K562 (cell line): ENCODE data around the gene NMRAL1. TPM values are rescaled to one million over a fixed set of nuclear protein-coding genes. Genes with fewer than 3 reads are reported as not detected.
A peak's percentile ranks its signal among the peaks of the same experiment; 100 is the strongest.

Source experiments
- ARID4B ChIP-seq: sonication (generic); formaldehyde crosslinking; IDR thresholded peaks from 2 replicates; pipeline ENCODE4 v1.8.0; 2022; ENCODE audit warnings: mild to moderate bottlenecking, missing genetic modification reagents
- FOXM1 ChIP-seq, 2 experiments: fragments of 450-650 bp in 1 of 2; sonication (generic) in 1 of 2; formaldehyde crosslinking in 1 of 2; IDR thresholded peaks; 2 replicates each; pipeline versions ENCODE4 v1.6.1 to v1.9.0; 2017 to 2022; ENCODE audit warnings: low read depth in 2 of 2, mild to moderate bottlenecking in 2 of 2, missing genetic modification reagents in 1 of 2, moderate library complexity in 1 of 2
- NONO ChIP-seq, 2 experiments: fragments of 200-400 bp in 1 of 2; fragments of 450-650 bp in 1 of 2; formaldehyde crosslinking in 1 of 2; IDR thresholded peaks; 2 replicates each; pipeline ENCODE4 v1.6.1; 2017; ENCODE audit warnings: low read depth in 2 of 2, mild to moderate bottlenecking in 2 of 2, moderate library complexity in 2 of 2, low read length in 1 of 2
- PHB ChIP-seq: fragments of 250-450 bp; sonication (Bioruptor Pico); IDR thresholded peaks from 2 replicates; pipeline ENCODE4 v1.5.0; 2021
- RB1 ChIP-seq: fragments of 450-650 bp; IDR thresholded peaks from 2 replicates; pipeline ENCODE4 v1.6.1; 2017; ENCODE audit warnings: low read depth, mild to moderate bottlenecking
- REST ChIP-seq, 2 experiments: fragments of 450-650 bp; formaldehyde crosslinking in 1 of 2; IDR thresholded peaks; 2 replicates each; pipeline versions ENCODE4 v1.4.0 to v1.6.1; 2014 to 2020; ENCODE audit warnings: mild to moderate bottlenecking in 2 of 2, borderline replicate concordance in 1 of 2, low read depth in 1 of 2
- SAFB ChIP-seq: fragments of 200-400 bp; formaldehyde crosslinking; IDR thresholded peaks from 2 replicates; pipeline ENCODE4 v1.6.1; 2017; ENCODE audit warnings: low read depth, low read length, borderline replicate concordance
- SRSF7 ChIP-seq: fragments of 200-400 bp; formaldehyde crosslinking; optimal IDR thresholded peaks from 2 replicates; pipeline ENCODE3; 2017; ENCODE audit warnings: mild to moderate bottlenecking, low read depth, low read length
- STAG1 ChIP-seq: sonication (generic); formaldehyde crosslinking; IDR thresholded peaks from 2 replicates; pipeline ENCODE4 v1.5.0; 2020; ENCODE audit warnings: missing genetic modification reagents, borderline replicate concordance
- TFAP4 ChIP-seq: sonication (generic); formaldehyde crosslinking; IDR thresholded peaks from 2 replicates; pipeline ENCODE4 v1.8.0; 2022; ENCODE audit warnings: missing genetic modification reagents, mild to moderate bottlenecking, moderate library complexity, borderline replicate concordance
- ZNF212 ChIP-seq: fragments of 450-650 bp; formaldehyde crosslinking; IDR thresholded peaks from 2 replicates; pipeline ENCODE4 v1.4.0; 2020; ENCODE audit warnings: mild to moderate bottlenecking
- ZNF583 ChIP-seq: fragments of 250-450 bp; sonication (Bioruptor Pico); IDR thresholded peaks from 2 replicates; pipeline ENCODE4 v1.4.0; 2020
- polyA plus RNA-seq, 8 experiments: library from polyadenylated mRNA; depleted of rRNA in 4 of 8; stranded (reverse) in 5 of 8; unstranded in 3 of 8; fragments of >200 nt; fragmentation: Nextera tagmentation in 2 of 8; fragmentation: Illumina TruSeq in 1 of 8; extraction: Ambion mirVana in 2 of 8; extraction: Trizol in 1 of 8; gene quantifications; 2 replicates each; pipeline versions ENCODE4 v1.2.1 to v1.2.3, GENCODE V29; 2011 to 2014; ENCODE audit warnings: inconsistent platforms in 1 of 8, missing spikeins in 1 of 8
- total RNA-seq, 7 experiments: library from RNA; depleted of rRNA in 6 of 7; stranded (reverse); fragments of >200 nt in 6 of 7; fragmentation: Illumina TruSeq in 2 of 7; extraction: Trizol in 2 of 7; gene quantifications; 2 replicates each; pipeline versions ENCODE4 v1.2.1 to v1.2.3, GENCODE V29; 2011 to 2021; ENCODE audit warnings: low replicate concordance in 1 of 7

The NMRAL1 gene
- total and polyA plus RNA-seq, 9 of the 15 experiments (the other 6 are each of a cell fraction or from before 2014, with no cell fraction given): 6.3 to 116 (median 63.2) TPM

DNA sequence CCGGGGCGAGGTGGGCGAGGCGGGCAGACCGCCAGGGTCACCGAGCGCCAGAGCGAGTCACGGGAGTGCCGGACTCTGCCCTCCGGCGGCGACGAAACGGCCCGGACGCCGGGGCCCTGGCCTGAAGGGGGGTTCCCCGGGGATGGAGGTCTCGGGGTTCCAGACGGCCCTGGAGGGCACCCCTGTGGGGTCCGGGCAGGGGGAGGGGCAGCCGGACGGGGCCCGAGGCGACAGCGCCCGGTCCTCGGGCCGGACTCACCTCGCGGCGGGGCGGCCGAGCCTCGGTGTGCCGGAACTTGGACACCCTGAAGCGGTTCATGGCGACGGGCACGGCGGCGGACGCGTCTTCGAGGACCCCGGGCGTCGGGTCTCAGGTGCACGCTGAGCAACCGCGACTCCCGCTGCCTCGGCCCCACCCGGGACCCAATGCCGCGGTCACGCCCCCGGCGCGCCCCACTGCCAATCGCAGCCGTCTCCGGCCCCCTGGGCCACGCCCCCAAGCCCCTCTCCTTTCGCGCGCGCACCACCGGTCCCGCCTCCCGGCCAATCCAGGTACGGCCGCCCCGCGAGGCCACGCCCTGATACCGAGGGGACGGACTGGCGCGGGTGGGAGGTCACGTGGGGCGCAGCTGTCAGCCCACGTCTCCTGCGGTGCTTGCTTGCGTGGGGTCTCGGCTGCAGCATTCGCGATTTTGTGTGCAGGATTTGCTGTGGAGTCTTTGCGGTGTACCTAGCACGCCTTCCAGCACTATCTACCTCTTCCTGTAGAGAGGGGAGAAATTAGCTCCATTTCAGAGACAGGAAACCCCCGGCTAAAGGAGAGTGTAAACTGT lies 58.0 kb downstream of the NMRAL1 start, which contains the start of gene CORO7 (continued):
- TF ChIP-seq SRSF7 (no peak), ZNF583 (CRISPR knock-in tag) (no peak), FOXM1 (IDR thresholded peaks at IDR 0.05; ENCODE audit: low read depth) (no peak), FOXM1 (CRISPR knock-in tag; IDR thresholded peaks at IDR 0.05; ENCODE audit: low read depth) (0 out of 2 replicates have a peak, but pooled peaks have one; percentile 30), RB1 (peak; percentile 95; the same call in 1 of the 2 replicates), REST (IDR thresholded peaks at IDR 0.05; ENCODE audit: borderline replicate concordance) (peak; percentile 87), REST (CRISPR knock-in tag; IDR thresholded peaks at IDR 0.05; ENCODE audit: low read depth) (no peak), PHB (CRISPR knock-in tag) (0 out of 2 replicates have a peak, but pooled peaks have one; percentile 25), STAG1 (CRISPR knock-in tag) (0 out of 2 replicates have a peak, but pooled peaks have one; percentile 10), TFAP4 (CRISPR knock-in tag) (peak; percentile 98), ARID4B (CRISPR knock-in tag) (peak; percentile 61; the same call in 1 of the 2 replicates), NONO (IDR thresholded peaks at IDR 0.05; ENCODE audit: low read depth in 2 of 2, low read length in 1 of 2) (0 out of 4 replicates have a peak, but pooled peaks of 1 of the 2 experiments have one; percentile 24), ZNF212 (no peak), SAFB (peak; percentile 96)
